K562 (cell line): ENCODE results near the gene CCDC78. TPM values are rescaled to one million over a fixed set of nuclear protein-coding genes. Genes with fewer than 3 reads are reported as not detected.

Experiments
- ATAC-seq: fragments of 200-7000 bp; cut with Tn5 transposase; 3 replicates; pipeline ENCODE4 v1.9.1; 2020; ENCODE audit warnings: moderate library complexity
- BruUV-seq: library from RNA; stranded (reverse); fragments of 400-500 nt; replicated peaks from 2 replicates; lab custom pipeline; 2021; lab: Mats Ljungman, UMichigan
- CTCF ChIA-PET: fragments of 300-600 bp; formaldehyde crosslinking; extraction: SDS; loops from one replicate; lab custom pipeline; 2021; ENCODE audit warnings: low intra/inter-chr PET ratio; lab: Yijun Ruan, JAX
- POLR2A ChIA-PET: fragments of 300-600, 350-650 bp; sonication (Branson Sonifier 250); formaldehyde crosslinking; extraction: SDS; loops from one replicate; lab custom pipeline; 2021; ENCODE audit warnings: antibody characterized with exemption, inconsistent platforms; lab: Yijun Ruan, JAX
- DNase-seq, 4 experiments: peaks; one replicate each; pipeline versions ENCODE4 v3.0.0 to v3.0.0-alpha.2; 2011 to 2018; ENCODE audit warnings: low spot score in 3 of 4, mixed read lengths in 3 of 4; ENCODE audit errors: extremely low read depth in 1 of 4
- FAIRE-seq: peaks from 2 replicates; lab custom pipeline; 2011; peaks lifted over from hg19 to GRCh38; lab: Jason Lieb, UNC
- H2AFZ ChIP-seq: 2 replicates; pipeline ENCODE4 v1.6.0; 2011; ENCODE audit warnings: low read depth, low read length, control low read depth, inconsistent platforms
- H3K27ac ChIP-seq: fragments of 200-600 bp; 3 replicates; pipeline ENCODE4 v1.8.0; 2011; ENCODE audit warnings: low read depth, mild to moderate bottlenecking, control low read depth, inconsistent platforms, low read length, moderate library complexity, mixed read lengths; ENCODE audit errors: extremely low read depth
- H3K27me3 ChIP-seq, 2 experiments: fragments of 300-600 bp in 1 of 2; 2 replicates in 1 of 2; 3 replicates in 1 of 2; pipeline versions ENCODE4 v1.6.0 to v1.8.0; 2011; ENCODE audit warnings: inconsistent platforms in 2 of 2, low read length in 2 of 2, mild to moderate bottlenecking in 1 of 2, mixed read lengths in 1 of 2, moderate library complexity in 1 of 2; ENCODE audit not compliant: control insufficient read depth in 2 of 2, insufficient read depth in 2 of 2
- H3K36me3 ChIP-seq: fragments of 300-600 bp; 3 replicates; pipeline ENCODE4 v1.8.0; 2011; ENCODE audit warnings: mild to moderate bottlenecking, low read length, inconsistent platforms; ENCODE audit not compliant: control insufficient read depth, insufficient read depth
- H3K4me1 ChIP-seq, 2 experiments: fragments of 200-600 bp in 1 of 2; replicated peaks in 1 of 2; 2 replicates in 1 of 2; 3 replicates in 1 of 2; pipeline versions ENCODE4 v1.5.1 to v1.8.0; 2011; ENCODE audit warnings: inconsistent platforms in 2 of 2, low read length in 2 of 2, mild to moderate bottlenecking in 1 of 2, mixed read lengths in 1 of 2, moderate library complexity in 1 of 2; ENCODE audit not compliant: control insufficient read depth in 2 of 2, insufficient read depth in 2 of 2
- H3K4me2 ChIP-seq: 2 replicates; pipeline ENCODE4 v1.6.1; 2011; ENCODE audit warnings: low read length, control low read depth, inconsistent platforms, mixed read lengths; ENCODE audit not compliant: insufficient read depth
- H3K4me3 ChIP-seq: fragments of 200-600 bp; sonication (generic), shearing (Covaris generic); 2 replicates; pipeline ENCODE4 v1.5.1; 2016; ENCODE audit warnings: control low read depth, inconsistent platforms
- H3K79me2 ChIP-seq: fragments of 200-600 bp; 3 replicates; pipeline ENCODE4 v1.8.0; 2011; ENCODE audit warnings: low read length, inconsistent platforms; ENCODE audit not compliant: control insufficient read depth, insufficient read depth
- H3K9ac ChIP-seq, 2 experiments: 2 replicates each; pipeline versions ENCODE4 v1.6.0 to v1.6.1; 2011; ENCODE audit warnings: low read depth in 2 of 2, low read length in 2 of 2, control low read depth in 1 of 2, inconsistent platforms in 1 of 2, mild to moderate bottlenecking in 1 of 2, mixed read lengths in 1 of 2; ENCODE audit not compliant: insufficient read depth in 1 of 2
- H3K9me1 ChIP-seq: one replicate; pipeline ENCODE4 v1.6.0; 2011; ENCODE audit warnings: inconsistent platforms, mild to moderate bottlenecking, low read length, moderate library complexity; ENCODE audit not compliant: control insufficient read depth, insufficient read depth
- H3K9me3 ChIP-seq: replicated peaks from 2 replicates; pipeline ENCODE4 v1.5.1; 2011; ENCODE audit warnings: low read depth, low read length, inconsistent platforms; ENCODE audit not compliant: control insufficient read depth, insufficient read depth
- H4K20me1 ChIP-seq: replicated peaks from 2 replicates; pipeline ENCODE4 v1.6.1; 2011; ENCODE audit warnings: low read length, inconsistent platforms, mixed read lengths; ENCODE audit not compliant: control insufficient read depth, insufficient read depth
- CAMTA2 ChIP-seq: fragments of 250-450 bp; sonication (Bioruptor Pico); conservative IDR thresholded peaks from 2 replicates; pipeline ENCODE4 v1.5.1; 2022
- RAD21 ChIP-seq, 2 experiments: fragments of 250-450 bp in 1 of 2; fragments of 450-650 bp in 1 of 2; sonication (Bioruptor Pico) in 1 of 2; formaldehyde crosslinking in 1 of 2; IDR thresholded peaks in 1 of 2; conservative IDR thresholded peaks in 1 of 2; 2 replicates each; pipeline versions ENCODE4 v1.4.0 to v1.8.0; 2020 to 2022; ENCODE audit warnings: mild to moderate bottlenecking in 2 of 2, moderate library complexity in 1 of 2
- ZBTB7A ChIP-seq: IDR thresholded peaks from 2 replicates; pipeline ENCODE4 v1.6.1; 2011; ENCODE audit warnings: low read depth, mild to moderate bottlenecking, low read length, moderate library complexity, borderline replicate concordance; ENCODE audit not compliant: control insufficient read depth
- WGBS: fragments of 100-300 bp; shearing (Covaris generic); methylation state at CpG from one replicate; pipeline ENCODE4 v1.1.6; 2016; ENCODE audit warnings: low coverage, mixed read lengths; ENCODE audit not compliant: insufficient coverage; ENCODE audit errors: missing lambda C conversion rate; 5-methylcytosine and 5-hydroxymethylcytosine counted together
- in situ Hi-C: fragments of 300-500 bp; cut with MboI; formaldehyde crosslinking; loops from 4 replicates; pipeline ENCODE4 v1.15.0; 2018; ENCODE audit warnings: inconsistent platforms, mixed read lengths
- intact Hi-C: fragments of 100-400 bp; cut with micrococcal nuclease; formaldehyde crosslinking; loops from 2 replicates; pipeline ENCODE4 v1.14.2; 2022
- polyA plus RNA-seq, 8 experiments: library from polyadenylated mRNA; depleted of rRNA in 4 of 8; stranded (reverse) in 5 of 8; unstranded in 3 of 8; fragments of >200 nt; fragmentation: Nextera tagmentation in 2 of 8; fragmentation: Illumina TruSeq in 1 of 8; extraction: Ambion mirVana in 2 of 8; extraction: Trizol in 1 of 8; gene quantifications; 2 replicates each; pipeline versions ENCODE4 v1.2.1 to v1.2.3, GENCODE V29; 2011 to 2014; ENCODE audit warnings: inconsistent platforms in 1 of 8, missing spikeins in 1 of 8
- total RNA-seq, 7 experiments: library from RNA; depleted of rRNA in 6 of 7; stranded (reverse); fragments of >200 nt in 6 of 7; fragmentation: Illumina TruSeq in 2 of 7; extraction: Trizol in 2 of 7; gene quantifications; 2 replicates each; pipeline versions ENCODE4 v1.2.1 to v1.2.3, GENCODE V29; 2011 to 2021; ENCODE audit warnings: low replicate concordance in 1 of 7
- TF ChIP-seq, protein P1 (sequence below), 3 experiments: IDR thresholded peaks in 2 of 3; conservative IDR thresholded peaks in 1 of 3; 2 replicates each; pipeline ENCODE4 v1.5.1; 2011 to 2012; ENCODE audit warnings: low read length in 3 of 3, mild to moderate bottlenecking in 3 of 3, control low read depth in 2 of 3, improper control_type of control experiment in 1 of 3, inconsistent platforms in 1 of 3, low read depth in 1 of 3, mixed read lengths in 1 of 3, moderate library complexity in 1 of 3; ENCODE audit not compliant: insufficient read depth in 2 of 3
- TF ChIP-seq, protein P2 (sequence below): fragments of 200-800 bp; sonication (Bioruptor generic); IDR thresholded peaks from 2 replicates; pipeline ENCODE4 v1.6.1; 2017; ENCODE audit warnings: missing genetic modification characterization, missing compliant biosample characterization
- TF ChIP-seq, protein P3 (sequence below), 2 experiments: fragments of 450-650 bp; formaldehyde crosslinking in 1 of 2; IDR thresholded peaks; 2 replicates each; pipeline versions ENCODE4 v1.4.0 to v1.6.1; 2014 to 2020; ENCODE audit warnings: mild to moderate bottlenecking in 2 of 2, borderline replicate concordance in 1 of 2, low read depth in 1 of 2

Gene CCDC78
- total and polyA plus RNA-seq, 9 of the 15 experiments (the other 6 are each of a cell fraction or from before 2014, with no cell fraction given), result 0.24 to 17.7 (median 2.9) TPM

DNA sequence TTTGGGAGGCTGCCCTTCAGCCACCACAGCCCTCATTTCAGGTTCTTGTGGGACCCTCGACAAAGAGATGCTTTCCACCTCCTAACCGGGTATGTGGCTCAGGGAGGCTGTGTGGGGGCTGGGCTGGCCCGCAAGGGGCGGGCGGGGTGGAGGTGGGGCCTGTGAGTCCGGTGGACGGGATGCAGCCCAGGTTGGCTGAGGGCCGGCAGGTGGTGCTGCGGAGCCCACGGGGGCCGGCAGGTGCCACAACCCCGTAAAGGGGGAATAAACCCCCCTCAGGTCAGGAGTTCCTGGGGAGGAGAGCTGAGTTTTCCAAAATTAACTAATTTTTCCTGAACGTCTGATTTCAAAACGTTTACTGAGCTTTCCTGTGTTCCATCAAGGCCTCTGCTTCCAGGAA is 19.5 kb upstream of the CCDC78 start:
- intact Hi-C loops, result loop anchor here (1.0 kb wide), 1 partner anchor 40 kb away; no protein-coding TSS in a partner anchor
- no TSS peak for BruUV-seq
- in situ Hi-C loops, result no loop called here
- TF ChIP-seq RAD21 (CRISPR knock-in tag; conservative IDR thresholded peaks at IDR 0.05 in 1 of 2, IDR thresholded peaks at IDR 0.05 in 1 of 2) (peak in 1 of 2 experiments; percentile 44; a peak in 3 of 4 replicates), CAMTA2 (CRISPR knock-in tag) (no peak), ZBTB7A (peak; percentile 62; the same call in 1 of the 2 replicates)
- TF ChIP-seq, protein P1, sequence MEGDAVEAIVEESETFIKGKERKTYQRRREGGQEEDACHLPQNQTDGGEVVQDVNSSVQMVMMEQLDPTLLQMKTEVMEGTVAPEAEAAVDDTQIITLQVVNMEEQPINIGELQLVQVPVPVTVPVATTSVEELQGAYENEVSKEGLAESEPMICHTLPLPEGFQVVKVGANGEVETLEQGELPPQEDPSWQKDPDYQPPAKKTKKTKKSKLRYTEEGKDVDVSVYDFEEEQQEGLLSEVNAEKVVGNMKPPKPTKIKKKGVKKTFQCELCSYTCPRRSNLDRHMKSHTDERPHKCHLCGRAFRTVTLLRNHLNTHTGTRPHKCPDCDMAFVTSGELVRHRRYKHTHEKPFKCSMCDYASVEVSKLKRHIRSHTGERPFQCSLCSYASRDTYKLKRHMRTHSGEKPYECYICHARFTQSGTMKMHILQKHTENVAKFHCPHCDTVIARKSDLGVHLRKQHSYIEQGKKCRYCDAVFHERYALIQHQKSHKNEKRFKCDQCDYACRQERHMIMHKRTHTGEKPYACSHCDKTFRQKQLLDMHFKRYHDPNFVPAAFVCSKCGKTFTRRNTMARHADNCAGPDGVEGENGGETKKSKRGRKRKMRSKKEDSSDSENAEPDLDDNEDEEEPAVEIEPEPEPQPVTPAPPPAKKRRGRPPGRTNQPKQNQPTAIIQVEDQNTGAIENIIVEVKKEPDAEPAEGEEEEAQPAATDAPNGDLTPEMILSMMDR (IDR thresholded peaks at IDR 0.05 in 2 of 3, conservative IDR thresholded peaks at IDR 0.05 in 1 of 3; ENCODE audit: insufficient read depth in 2 of 3, low read depth in 1 of 3, low read length in 3 of 3), result peak; percentile 63 to 74 (median 67)
- TF ChIP-seq, protein P2, sequence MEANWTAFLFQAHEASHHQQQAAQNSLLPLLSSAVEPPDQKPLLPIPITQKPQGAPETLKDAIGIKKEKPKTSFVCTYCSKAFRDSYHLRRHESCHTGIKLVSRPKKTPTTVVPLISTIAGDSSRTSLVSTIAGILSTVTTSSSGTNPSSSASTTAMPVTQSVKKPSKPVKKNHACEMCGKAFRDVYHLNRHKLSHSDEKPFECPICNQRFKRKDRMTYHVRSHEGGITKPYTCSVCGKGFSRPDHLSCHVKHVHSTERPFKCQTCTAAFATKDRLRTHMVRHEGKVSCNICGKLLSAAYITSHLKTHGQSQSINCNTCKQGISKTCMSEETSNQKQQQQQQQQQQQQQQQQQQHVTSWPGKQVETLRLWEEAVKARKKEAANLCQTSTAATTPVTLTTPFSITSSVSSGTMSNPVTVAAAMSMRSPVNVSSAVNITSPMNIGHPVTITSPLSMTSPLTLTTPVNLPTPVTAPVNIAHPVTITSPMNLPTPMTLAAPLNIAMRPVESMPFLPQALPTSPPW, result peak; percentile 70
- TF ChIP-seq, protein P3, sequence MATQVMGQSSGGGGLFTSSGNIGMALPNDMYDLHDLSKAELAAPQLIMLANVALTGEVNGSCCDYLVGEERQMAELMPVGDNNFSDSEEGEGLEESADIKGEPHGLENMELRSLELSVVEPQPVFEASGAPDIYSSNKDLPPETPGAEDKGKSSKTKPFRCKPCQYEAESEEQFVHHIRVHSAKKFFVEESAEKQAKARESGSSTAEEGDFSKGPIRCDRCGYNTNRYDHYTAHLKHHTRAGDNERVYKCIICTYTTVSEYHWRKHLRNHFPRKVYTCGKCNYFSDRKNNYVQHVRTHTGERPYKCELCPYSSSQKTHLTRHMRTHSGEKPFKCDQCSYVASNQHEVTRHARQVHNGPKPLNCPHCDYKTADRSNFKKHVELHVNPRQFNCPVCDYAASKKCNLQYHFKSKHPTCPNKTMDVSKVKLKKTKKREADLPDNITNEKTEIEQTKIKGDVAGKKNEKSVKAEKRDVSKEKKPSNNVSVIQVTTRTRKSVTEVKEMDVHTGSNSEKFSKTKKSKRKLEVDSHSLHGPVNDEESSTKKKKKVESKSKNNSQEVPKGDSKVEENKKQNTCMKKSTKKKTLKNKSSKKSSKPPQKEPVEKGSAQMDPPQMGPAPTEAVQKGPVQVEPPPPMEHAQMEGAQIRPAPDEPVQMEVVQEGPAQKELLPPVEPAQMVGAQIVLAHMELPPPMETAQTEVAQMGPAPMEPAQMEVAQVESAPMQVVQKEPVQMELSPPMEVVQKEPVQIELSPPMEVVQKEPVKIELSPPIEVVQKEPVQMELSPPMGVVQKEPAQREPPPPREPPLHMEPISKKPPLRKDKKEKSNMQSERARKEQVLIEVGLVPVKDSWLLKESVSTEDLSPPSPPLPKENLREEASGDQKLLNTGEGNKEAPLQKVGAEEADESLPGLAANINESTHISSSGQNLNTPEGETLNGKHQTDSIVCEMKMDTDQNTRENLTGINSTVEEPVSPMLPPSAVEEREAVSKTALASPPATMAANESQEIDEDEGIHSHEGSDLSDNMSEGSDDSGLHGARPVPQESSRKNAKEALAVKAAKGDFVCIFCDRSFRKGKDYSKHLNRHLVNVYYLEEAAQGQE (IDR thresholded peaks at IDR 0.05; ENCODE audit: borderline replicate concordance), result peak; percentile 34; the same call in 1 of the 2 replicates
- TF ChIP-seq, protein P3 (CRISPR knock-in tag; IDR thresholded peaks at IDR 0.05; ENCODE audit: low read depth), result no peak

More for the DNA sequence above, 19.5 kb upstream of the CCDC78 start:
- 3% methylated on average over 6 of the region's 14 CpGs for WGBS
- POLR2A ChIA-PET, result interaction anchor here (0.6 kb wide), 1 partner anchor 311 kb away, joined by 4 read pairs; no protein-coding TSS in a partner anchor
- FAIRE-seq, result no peak
- H3K4me3 ChIP-seq, result no peak overlapping the region
- H3K9me1 ChIP-seq, result no peaks in the 10 kb centered on the region
- peak; percentile 73 to 90 (median 82) for DNase-seq
- no peaks in the 10 kb centered on the region for H3K36me3 ChIP-seq
- no peaks in the 10 kb centered on the region for H4K20me1 ChIP-seq
- no peak overlapping the region for H3K4me2 ChIP-seq
- H3K79me2 ChIP-seq, result no peaks in the 10 kb centered on the region
- no peak overlapping the region for H2AFZ ChIP-seq
- peaks cover 0 to 48% of the 10 kb centered on the region in 2 experiments; a peak in 4 of 5 replicates for H3K4me1 ChIP-seq
- H3K9ac ChIP-seq, result peak overlapping the region in 1 of 2 experiments; percentile 43; a peak in 1 of 4 replicates
- H3K9me3 ChIP-seq, result no peaks in the 10 kb centered on the region
- CTCF ChIA-PET, result no interaction called here
- ATAC-seq, result peak; percentile 89
- H3K27me3 ChIP-seq, result no peaks in the 10 kb centered on the region
- H3K27ac ChIP-seq, result no peak overlapping the region
